G401.6 (cell line): Measurements from ENCODE around the gene EGR4.

Source experiments
- FAIRE-seq: peaks from 2 replicates; lab custom pipeline; 2012; peaks lifted over from hg19 to GRCh38; lab: Jason Lieb, UNC

Gene EGR4

DNA sequence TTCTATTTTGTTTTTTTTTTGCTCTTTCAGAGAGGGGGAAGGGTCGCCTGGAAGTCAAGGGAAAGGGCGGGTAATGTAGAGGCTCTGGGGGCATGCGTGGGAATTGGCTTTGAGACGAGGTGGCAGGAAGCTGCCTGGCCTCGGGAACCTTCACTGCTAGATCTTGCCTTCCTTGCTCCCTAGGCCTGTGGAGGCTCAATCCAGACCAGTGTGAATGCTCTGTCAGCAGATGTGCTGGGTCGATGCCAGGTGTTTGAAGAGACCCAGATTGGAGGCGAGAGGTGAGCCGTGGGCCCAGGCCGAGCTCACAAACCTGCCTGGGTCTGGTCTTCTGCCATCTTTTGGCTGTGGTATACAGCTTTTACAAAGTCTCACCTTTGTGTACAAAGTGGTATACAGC is 43.7 kb downstream of the EGR4 start:
- FAIRE-seq, result no peak

DNA sequence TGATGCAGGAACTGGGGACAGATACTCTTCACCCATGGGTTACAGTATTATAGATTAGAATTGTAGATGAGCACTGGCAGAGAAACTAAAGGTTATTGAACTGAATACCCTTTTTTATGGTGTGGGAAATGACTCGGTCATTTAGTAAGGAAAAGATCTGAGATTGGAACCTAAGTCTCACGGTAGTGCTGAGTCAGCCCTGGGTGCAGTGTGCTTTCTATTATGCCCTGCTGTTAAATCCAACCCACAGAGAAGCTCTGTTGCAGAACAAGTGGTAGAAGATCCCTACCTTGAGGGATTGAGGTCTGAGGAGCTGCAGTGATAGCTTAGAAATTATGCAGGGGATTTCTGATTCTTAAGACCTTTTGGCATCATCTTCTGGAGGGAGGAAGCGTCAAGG is 46.5 kb downstream of the EGR4 start:
- FAIRE-seq, result no peak

DNA sequence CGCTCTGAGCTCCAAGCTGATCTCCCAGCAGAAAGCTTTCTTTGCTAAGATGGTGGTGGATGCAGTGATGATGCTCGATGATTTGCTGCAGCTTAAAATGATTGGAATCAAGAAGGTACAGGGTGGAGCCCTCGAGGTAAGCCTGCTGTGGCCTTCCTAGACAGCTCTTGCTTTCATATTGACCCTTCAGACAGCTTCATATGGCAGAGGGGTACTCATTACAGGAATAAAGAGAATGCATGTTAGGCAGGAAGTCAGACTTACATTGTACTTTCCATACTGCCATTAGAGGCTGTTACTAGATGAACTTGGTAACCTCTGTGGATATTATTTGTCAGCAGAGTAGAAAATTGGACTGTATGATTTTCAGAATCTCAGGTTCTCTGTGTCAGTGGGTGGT is 48.8 kb downstream of the EGR4 start:
- FAIRE-seq, result no peak

DNA sequence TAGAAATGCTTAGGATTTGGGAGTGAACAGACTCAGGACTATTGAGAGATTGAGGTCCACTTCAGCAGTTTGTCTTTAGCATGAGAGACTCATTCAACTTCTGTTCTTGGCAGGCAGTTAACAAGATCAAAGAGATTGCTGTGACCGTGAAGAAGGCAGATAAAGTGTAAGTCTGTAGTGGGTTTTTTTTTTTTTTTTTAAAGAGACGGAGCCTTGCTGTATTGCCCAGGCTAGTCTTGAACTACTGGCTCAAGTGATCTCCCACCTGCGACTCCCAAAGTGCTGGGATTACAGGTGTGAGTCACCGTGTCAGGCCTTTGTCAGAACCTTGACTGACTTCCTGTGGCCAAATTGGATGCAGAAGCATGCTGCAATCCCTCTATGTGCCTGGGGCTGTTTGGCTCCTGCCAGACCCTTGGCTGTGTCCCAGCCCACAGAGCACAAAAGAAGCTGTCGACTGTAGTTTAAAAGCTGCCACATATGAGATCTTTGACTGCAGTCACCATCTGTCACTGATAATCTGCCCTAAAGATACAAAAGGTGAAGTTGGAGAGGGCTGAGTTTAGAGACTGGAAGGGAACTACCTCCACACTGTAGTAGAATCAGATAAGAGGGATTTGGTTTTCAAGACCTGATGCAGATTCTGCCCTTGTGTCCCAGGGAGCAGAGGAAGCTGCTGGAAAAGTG is 49.3 kb downstream of the EGR4 start:
- no peak for FAIRE-seq
